ENCODE data around the gene MCC. TPM values are rescaled to one million over a fixed set of nuclear protein-coding genes. Genes with fewer than 3 reads are reported as not detected.

The MCC gene
- polyA plus RNA-seq, 4 donors: 0.45 to 3.5 (median 1.6) TPM

GRCh38 chr5:113240951-113241726 is 247.1 kb downstream of the MCC start:
- no peak for FAIRE-seq
- peaks cover 0 to 3% (median 0%) of the 10 kb centered on the region in 3 donors for H3K27me3 ChIP-seq (ENCODE audit: control insufficient read depth in 3 of 3, insufficient read depth in 3 of 3, low read length in 3 of 3)
- 73 to 90% (median 83%) methylated on average over 3 of the region's 3 CpGs for WGBS, 3 donors
- no peak for DNase-seq
- no peak overlapping the region for H3K27ac ChIP-seq (ENCODE audit: low read depth in 1 of 3, low read length in 2 of 3)
- H3K4me3 ChIP-seq (ENCODE audit: low read depth in 1 of 3, low read length in 3 of 3): no peak overlapping the region
- no peaks in the 10 kb centered on the region for H3K9me3 ChIP-seq (ENCODE audit: control insufficient read depth in 2 of 2, insufficient read depth in 1 of 2, low read depth in 1 of 2, low read length in 1 of 2)
- H3K4me1 ChIP-seq (ENCODE audit: control insufficient read depth in 3 of 3, insufficient read depth in 2 of 3, low read depth in 1 of 3, low read length in 2 of 3): peaks cover 0 to 2% (median 0%) of the 10 kb centered on the region in 3 donors
- no peaks in the 10 kb centered on the region for H3K36me3 ChIP-seq (ENCODE audit: control insufficient read depth in 3 of 3, insufficient read depth in 2 of 3, low read depth in 1 of 3, low read length in 3 of 3)

- peaks cover 0 to 3% (median 0%) of the 10 kb centered on the region in 3 donors for H3K27me3 ChIP-seq (ENCODE audit: control insufficient read depth in 3 of 3, insufficient read depth in 3 of 3, low read length in 3 of 3)
- H3K27ac ChIP-seq (ENCODE audit: low read depth in 1 of 3, low read length in 2 of 3): no peak overlapping the region
- no peaks in the 10 kb centered on the region for H3K4me1 ChIP-seq (ENCODE audit: control insufficient read depth in 3 of 3, insufficient read depth in 2 of 3, low read depth in 1 of 3, low read length in 2 of 3)
- FAIRE-seq: no peak
- WGBS, 3 donors: 95 to 96% (median 95%) methylated on average over 4 of the region's 4 CpGs
- DNase-seq: no peak
- no peaks in the 10 kb centered on the region for H3K36me3 ChIP-seq (ENCODE audit: control insufficient read depth in 3 of 3, insufficient read depth in 2 of 3, low read depth in 1 of 3, low read length in 3 of 3)
- H3K4me3 ChIP-seq (ENCODE audit: low read depth in 1 of 3, low read length in 3 of 3): no peak overlapping the region
- no peaks in the 10 kb centered on the region for H3K9me3 ChIP-seq (ENCODE audit: control insufficient read depth in 2 of 2, insufficient read depth in 1 of 2, low read depth in 1 of 2, low read length in 1 of 2)
Measured at GRCh38 chr5:113240032-113240431, 248.2 kb downstream of the MCC start.

GRCh38 chr5:113237893-113238292 is 250.4 kb downstream of the MCC start:
- no peaks in the 10 kb centered on the region for H3K36me3 ChIP-seq (ENCODE audit: control insufficient read depth in 3 of 3, insufficient read depth in 2 of 3, low read depth in 1 of 3, low read length in 3 of 3)
- peaks cover 0 to 3% (median 0%) of the 10 kb centered on the region in 3 donors for H3K27me3 ChIP-seq (ENCODE audit: control insufficient read depth in 3 of 3, insufficient read depth in 3 of 3, low read length in 3 of 3)
- DNase-seq (no peak), FAIRE-seq (no peak)
- no peak overlapping the region for H3K4me3 ChIP-seq (ENCODE audit: low read depth in 1 of 3, low read length in 3 of 3)
- H3K4me1 ChIP-seq (ENCODE audit: control insufficient read depth in 3 of 3, insufficient read depth in 2 of 3, low read depth in 1 of 3, low read length in 2 of 3): no peaks in the 10 kb centered on the region
- H3K9me3 ChIP-seq (ENCODE audit: control insufficient read depth in 2 of 2, insufficient read depth in 1 of 2, low read depth in 1 of 2, low read length in 1 of 2): no peaks in the 10 kb centered on the region
- H3K27ac ChIP-seq (ENCODE audit: low read depth in 1 of 3, low read length in 2 of 3): no peak overlapping the region

DNA sequence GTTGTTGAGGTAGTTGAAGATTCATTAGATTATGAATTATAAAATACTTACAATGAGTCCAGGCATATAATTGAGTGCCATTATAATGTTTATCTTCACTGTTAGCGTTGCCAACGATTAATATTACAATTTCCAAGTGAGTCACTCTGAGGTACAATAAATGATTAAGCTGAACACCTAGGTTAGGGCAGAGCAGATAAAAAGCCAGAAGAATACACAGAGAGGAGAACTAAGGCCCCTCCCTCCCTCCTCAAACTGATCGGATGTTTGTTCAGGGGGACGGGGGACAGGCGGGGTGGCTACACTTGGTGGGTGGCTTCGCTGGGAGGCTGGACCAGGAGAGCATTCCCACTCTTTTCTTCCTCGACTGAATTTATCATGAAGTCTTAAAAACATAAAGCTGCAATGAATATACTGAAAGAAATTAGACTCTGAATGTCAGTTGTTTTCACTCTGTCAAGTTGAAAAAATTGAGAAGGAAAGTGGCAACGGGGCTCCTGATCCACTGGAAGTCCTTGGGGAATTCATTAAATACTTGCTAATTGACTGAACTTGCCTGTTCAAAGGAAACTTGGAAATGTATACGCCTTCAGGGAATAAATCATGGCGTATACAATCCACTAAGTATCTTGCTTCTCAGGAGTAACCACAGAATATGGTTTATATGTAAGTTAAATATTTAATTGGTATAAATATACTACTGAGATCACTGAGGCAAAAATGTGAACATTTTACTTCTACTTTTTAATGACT is 251.5 kb downstream of the MCC start:
- H3K27ac ChIP-seq (ENCODE audit: low read depth in 1 of 3, low read length in 2 of 3): no peak overlapping the region
- peaks cover 0 to 3% (median 0%) of the 10 kb centered on the region in 3 donors for H3K27me3 ChIP-seq (ENCODE audit: control insufficient read depth in 3 of 3, insufficient read depth in 3 of 3, low read length in 3 of 3)
- H3K36me3 ChIP-seq (ENCODE audit: control insufficient read depth in 3 of 3, insufficient read depth in 2 of 3, low read depth in 1 of 3, low read length in 3 of 3): no peaks in the 10 kb centered on the region
- H3K4me3 ChIP-seq (ENCODE audit: low read depth in 1 of 3, low read length in 3 of 3): no peak overlapping the region
- no peaks in the 10 kb centered on the region for H3K4me1 ChIP-seq (ENCODE audit: control insufficient read depth in 3 of 3, insufficient read depth in 2 of 3, low read depth in 1 of 3, low read length in 2 of 3)
- peak in 1 of 2 donors; percentile 29 for DNase-seq
- 36 to 70% (median 56%) methylated on average over 10 of the region's 10 CpGs for WGBS, 3 donors
- no peak for FAIRE-seq
- H3K9me3 ChIP-seq (ENCODE audit: control insufficient read depth in 2 of 2, insufficient read depth in 1 of 2, low read depth in 1 of 2, low read length in 1 of 2): no peaks in the 10 kb centered on the region

GRCh38 chr5:113235884-113236283 is 252.4 kb downstream of the MCC start:
- Histone ChIP-seq H3K36me3 (ENCODE audit: control insufficient read depth in 3 of 3, insufficient read depth in 2 of 3, low read depth in 1 of 3, low read length in 3 of 3) (no peaks in the 10 kb centered on the region), H3K27me3 (ENCODE audit: control insufficient read depth in 3 of 3, insufficient read depth in 3 of 3, low read length in 3 of 3) (peaks cover 0 to 3% (median 0%) of the 10 kb centered on the region in 3 donors), H3K4me1 (ENCODE audit: control insufficient read depth in 3 of 3, insufficient read depth in 2 of 3, low read depth in 1 of 3, low read length in 2 of 3) (no peaks in the 10 kb centered on the region), H3K27ac (ENCODE audit: low read depth in 1 of 3, low read length in 2 of 3) (no peak overlapping the region), H3K9me3 (ENCODE audit: control insufficient read depth in 2 of 2, insufficient read depth in 1 of 2, low read depth in 1 of 2, low read length in 1 of 2) (no peaks in the 10 kb centered on the region), H3K4me3 (ENCODE audit: low read depth in 1 of 3, low read length in 3 of 3) (no peak overlapping the region)
- FAIRE-seq (no peak), DNase-seq (no peak)
- 80 to 91% (median 87%) methylated on average over 4 of the region's 4 CpGs for WGBS, 3 donors

GRCh38 chr5:113234546-113234945 is 253.7 kb downstream of the MCC start:
- H3K4me1 ChIP-seq (ENCODE audit: control insufficient read depth in 3 of 3, insufficient read depth in 2 of 3, low read depth in 1 of 3, low read length in 2 of 3): no peaks in the 10 kb centered on the region
- H3K36me3 ChIP-seq (ENCODE audit: control insufficient read depth in 3 of 3, insufficient read depth in 2 of 3, low read depth in 1 of 3, low read length in 3 of 3): no peaks in the 10 kb centered on the region
- DNase-seq: no peak
- 65 to 70% (median 67%) methylated on average over 1 of the region's 1 CpG for WGBS, 3 donors
- FAIRE-seq: no peak
- no peaks in the 10 kb centered on the region for H3K9me3 ChIP-seq (ENCODE audit: control insufficient read depth in 2 of 2, insufficient read depth in 1 of 2, low read depth in 1 of 2, low read length in 1 of 2)
- H3K27me3 ChIP-seq (ENCODE audit: control insufficient read depth in 3 of 3, insufficient read depth in 3 of 3, low read length in 3 of 3): peaks cover 0 to 3% (median 0%) of the 10 kb centered on the region in 3 donors
- no peak overlapping the region for H3K4me3 ChIP-seq (ENCODE audit: low read depth in 1 of 3, low read length in 3 of 3)
- no peak overlapping the region for H3K27ac ChIP-seq (ENCODE audit: low read depth in 1 of 3, low read length in 2 of 3)

DNA sequence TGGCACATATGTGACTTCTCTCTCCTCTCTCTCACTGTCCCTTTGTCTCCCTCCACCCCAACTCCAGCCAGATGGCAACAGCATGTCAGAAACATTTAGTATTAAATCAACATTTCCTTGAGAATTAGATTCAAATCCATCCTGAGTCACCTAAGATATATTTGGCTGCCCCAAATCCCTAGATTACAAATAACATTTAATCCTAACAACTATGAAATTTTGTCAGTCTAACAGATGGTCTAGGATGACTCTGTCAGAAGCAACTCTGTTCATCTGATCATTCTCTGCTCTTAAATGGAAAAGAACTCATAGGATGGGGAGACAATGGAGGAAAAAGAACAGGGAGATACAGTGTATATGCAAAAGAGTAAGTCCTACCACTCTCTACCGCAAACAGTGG is 254.6 kb downstream of the MCC start:
- Histone ChIP-seq H3K9me3 (ENCODE audit: control insufficient read depth in 2 of 2, insufficient read depth in 1 of 2, low read depth in 1 of 2, low read length in 1 of 2) (no peaks in the 10 kb centered on the region), H3K36me3 (ENCODE audit: control insufficient read depth in 3 of 3, insufficient read depth in 2 of 3, low read depth in 1 of 3, low read length in 3 of 3) (no peaks in the 10 kb centered on the region), H3K4me3 (ENCODE audit: low read depth in 1 of 3, low read length in 3 of 3) (no peak overlapping the region), H3K4me1 (ENCODE audit: control insufficient read depth in 3 of 3, insufficient read depth in 2 of 3, low read depth in 1 of 3, low read length in 2 of 3) (no peaks in the 10 kb centered on the region), H3K27me3 (ENCODE audit: control insufficient read depth in 3 of 3, insufficient read depth in 3 of 3, low read length in 3 of 3) (peaks cover 0 to 3% (median 0%) of the 10 kb centered on the region in 3 donors), H3K27ac (ENCODE audit: low read depth in 1 of 3, low read length in 2 of 3) (no peak overlapping the region)
- FAIRE-seq (no peak), DNase-seq (no peak)
- WGBS, 3 donors: 95 to 100% (median 97%) methylated on average over 1 of the region's 1 CpG

DNA sequence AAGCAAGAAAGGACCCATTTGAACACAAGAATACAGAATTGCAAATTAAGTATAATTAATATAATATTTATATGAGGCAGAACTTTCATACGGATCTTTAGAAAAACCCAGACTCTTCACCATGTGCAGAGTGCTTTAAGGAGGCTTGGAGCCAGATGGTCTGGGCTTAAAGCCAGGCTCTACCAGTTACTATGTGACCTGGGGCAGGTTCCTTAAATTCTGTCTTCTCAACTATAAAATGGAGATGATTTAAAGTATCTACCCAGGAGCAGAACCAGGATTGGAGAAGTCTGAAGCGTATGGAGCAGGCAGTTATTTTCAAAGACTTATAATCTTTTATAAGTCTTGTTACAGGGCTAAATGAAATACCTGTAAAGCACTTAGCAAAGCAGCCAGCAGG is 255.6 kb downstream of the MCC start:
- Histone ChIP-seq H3K27me3 (ENCODE audit: control insufficient read depth in 3 of 3, insufficient read depth in 3 of 3, low read length in 3 of 3) (peaks cover 0 to 3% (median 0%) of the 10 kb centered on the region in 3 donors), H3K9me3 (ENCODE audit: control insufficient read depth in 2 of 2, insufficient read depth in 1 of 2, low read depth in 1 of 2, low read length in 1 of 2) (no peaks in the 10 kb centered on the region), H3K27ac (ENCODE audit: low read depth in 1 of 3, low read length in 2 of 3) (no peak overlapping the region), H3K4me3 (ENCODE audit: low read depth in 1 of 3, low read length in 3 of 3) (no peak overlapping the region), H3K4me1 (ENCODE audit: control insufficient read depth in 3 of 3, insufficient read depth in 2 of 3, low read depth in 1 of 3, low read length in 2 of 3) (no peaks in the 10 kb centered on the region), H3K36me3 (ENCODE audit: control insufficient read depth in 3 of 3, insufficient read depth in 2 of 3, low read depth in 1 of 3, low read length in 3 of 3) (no peaks in the 10 kb centered on the region)
- DNase-seq (no peak), FAIRE-seq (no peak)
- WGBS, 3 donors: 72 to 76% (median 75%) methylated on average over 2 of the region's 2 CpGs

Measured in small intestine (tissue), 7 donors.